ENCODE results near the gene TMEM117. TPM values are rescaled to one million over a fixed set of nuclear protein-coding genes. Genes with fewer than 3 reads are reported as not detected.

The TMEM117 gene
- total RNA-seq = 3.8 and 6.4 TPM in 2 replicates

DNA sequence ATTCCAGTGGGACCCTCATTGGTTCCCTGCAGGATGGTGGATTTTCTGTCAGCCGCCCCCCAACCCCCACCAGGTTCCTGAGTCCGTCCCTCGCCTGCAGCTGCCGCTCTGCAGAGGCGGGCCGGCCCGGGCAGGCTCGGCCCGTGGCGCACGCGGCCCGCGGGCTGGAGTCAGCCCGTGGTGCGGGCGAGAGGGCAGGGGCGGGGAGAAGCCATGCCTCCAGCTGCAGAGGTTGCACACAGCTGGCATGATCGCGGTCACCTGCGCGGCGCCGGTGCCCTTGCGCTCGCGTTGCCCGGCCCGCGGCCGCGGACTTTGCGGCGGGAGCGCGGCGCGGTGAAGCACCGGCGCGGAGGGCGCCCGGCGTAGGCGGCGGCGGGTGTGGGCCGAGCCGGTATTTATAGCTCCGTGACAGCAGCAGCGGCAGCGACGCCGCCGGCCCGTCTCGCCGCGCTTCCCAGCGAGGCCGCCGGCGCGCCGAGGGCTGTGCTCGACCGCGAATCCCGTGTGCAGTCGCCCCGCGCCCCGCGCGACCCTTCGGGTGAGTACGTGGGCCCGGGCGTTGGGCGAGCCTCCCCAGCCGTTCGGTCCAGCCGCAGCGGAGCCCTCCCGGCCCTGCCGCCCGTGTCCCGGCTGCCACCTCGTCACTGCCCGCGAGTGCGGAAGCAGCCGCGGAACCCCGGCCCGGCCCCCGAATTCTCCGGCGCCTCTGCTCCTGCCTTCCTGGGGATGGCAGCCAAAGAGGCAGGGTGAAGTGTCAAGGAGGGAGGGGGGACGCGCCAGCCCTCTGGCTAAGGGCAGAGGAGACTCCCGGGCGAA lies at the start of gene TMEM117:
TSS of gene TMEM117 (plus strand) at position 426 of the 819 bp plus-strand sequence.
- no peak for DNase-seq (ENCODE audit: low read depth)
- peak within 1 kb of the TSS; percentile 80 for H3K4me3 ChIP-seq (ENCODE audit: low read depth, low read length)
- TF ChIP-seq CTCF (conservative IDR thresholded peaks at IDR 0.05; ENCODE audit: low read depth, low read length) = no peak

- no peak for TF ChIP-seq CTCF (conservative IDR thresholded peaks at IDR 0.05; ENCODE audit: low read depth, low read length)
- H3K4me3 ChIP-seq (ENCODE audit: low read depth, low read length) = no peak overlapping the region
- DNase-seq (ENCODE audit: low read depth) = no peak
Measured at GRCh38 chr12:43786899-43787693, 48.8 kb upstream of the TMEM117 start.

GRCh38 chr12:43789941-43790340 lies 45.9 kb upstream of the TMEM117 start:
- no peak for TF ChIP-seq CTCF (conservative IDR thresholded peaks at IDR 0.05; ENCODE audit: low read depth, low read length)
- DNase-seq (ENCODE audit: low read depth) = peak; percentile 49
- H3K4me3 ChIP-seq (ENCODE audit: low read depth, low read length) = no peak overlapping the region

DNA sequence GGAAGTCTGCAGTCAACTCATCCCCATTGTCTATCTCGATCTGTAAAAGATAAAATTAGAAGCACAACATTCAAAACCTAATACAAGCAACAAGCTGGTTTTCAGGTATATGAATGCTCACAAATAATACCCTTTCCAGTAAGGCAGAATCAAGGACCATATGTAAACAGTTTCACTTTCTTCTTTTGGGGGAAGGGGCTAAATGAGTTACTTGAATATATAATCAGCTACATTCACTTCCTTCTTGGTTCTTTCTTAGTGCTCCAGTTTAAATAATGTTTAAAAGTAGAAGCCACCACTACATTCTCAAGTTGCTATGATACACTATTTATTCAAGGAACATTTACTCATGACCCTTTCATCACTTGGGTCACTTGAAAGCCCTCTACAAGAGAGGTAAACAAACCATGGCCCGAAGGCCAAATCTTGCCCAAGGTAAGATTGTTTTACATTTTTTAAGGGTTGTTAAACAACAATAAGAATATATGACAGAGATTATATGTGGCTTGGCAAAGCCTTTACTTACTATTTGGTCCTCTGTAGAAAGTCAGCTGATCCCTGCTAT lies 40.1 kb upstream of the TMEM117 start:
- no peak for DNase-seq (ENCODE audit: low read depth)
- no peak overlapping the region for H3K4me3 ChIP-seq (ENCODE audit: low read depth, low read length)
- no peak for TF ChIP-seq CTCF (conservative IDR thresholded peaks at IDR 0.05; ENCODE audit: low read depth, low read length)

- no peak overlapping the region for H3K4me3 ChIP-seq (ENCODE audit: low read depth, low read length)
- no peak for TF ChIP-seq CTCF (conservative IDR thresholded peaks at IDR 0.05; ENCODE audit: low read depth, low read length)
- no peak for DNase-seq (ENCODE audit: low read depth)
Measured at GRCh38 chr12:43797561-43798217, 38.2 kb upstream of the TMEM117 start.

- no peak for DNase-seq (ENCODE audit: low read depth)
- no peak for TF ChIP-seq CTCF (conservative IDR thresholded peaks at IDR 0.05; ENCODE audit: low read depth, low read length)
- peak overlapping the region; percentile 92 for H3K4me3 ChIP-seq (ENCODE audit: low read depth, low read length)
Measured at GRCh38 chr12:43805149-43805859, 30.6 kb upstream of the TMEM117 start.
